GM12872 (cell line): ENCODE data around the gene CAP2.

Experiments used
- CTCF ChIP-seq: IDR thresholded peaks from 3 replicates; pipeline ENCODE4 v1.5.1; 2011; ENCODE audit warnings: low read depth, mild to moderate bottlenecking, low read length, moderate library complexity; ENCODE audit not compliant: insufficient read depth

The CAP2 gene

GRCh38 chr6:17485946-17486345 lies 92.6 kb downstream of the CAP2 start:
- no peak for TF ChIP-seq CTCF

GRCh38 chr6:17486680-17487079 lies 93.3 kb downstream of the CAP2 start:
- TF ChIP-seq CTCF, result no peak

- TF ChIP-seq CTCF, result no peak
Measured at GRCh38 chr6:17490724-17491123, 97.3 kb downstream of the CAP2 start.

- TF ChIP-seq CTCF, result no peak
Measured at GRCh38 chr6:17491416-17492142, 98.2 kb downstream of the CAP2 start.

GRCh38 chr6:17492350-17492749 lies 99.0 kb downstream of the CAP2 start:
- TF ChIP-seq CTCF, result no peak

GRCh38 chr6:17493286-17493685 lies 99.9 kb downstream of the CAP2 start:
- TF ChIP-seq CTCF, result no peak

GRCh38 chr6:17494177-17494576 lies 100.8 kb downstream of the CAP2 start:
- no peak for TF ChIP-seq CTCF
